GM18867 (cell line): ENCODE data around the gene LY6G5C.
"Not testable (repeated sequence)": the region's sequence is repeated elsewhere in the genome, so short reads cannot be mapped to it uniquely, and the experiment has no call there.

ENCODE experiments used
- ATAC-seq: cut with Tn5 transposase; IDR thresholded peaks from one replicate; pipeline ENCODE4 v1.9.1; 2021; ENCODE audit warnings: mild to moderate bottlenecking, moderate library complexity; ENCODE audit not compliant: unreplicated experiment

Gene LY6G5C

DNA sequence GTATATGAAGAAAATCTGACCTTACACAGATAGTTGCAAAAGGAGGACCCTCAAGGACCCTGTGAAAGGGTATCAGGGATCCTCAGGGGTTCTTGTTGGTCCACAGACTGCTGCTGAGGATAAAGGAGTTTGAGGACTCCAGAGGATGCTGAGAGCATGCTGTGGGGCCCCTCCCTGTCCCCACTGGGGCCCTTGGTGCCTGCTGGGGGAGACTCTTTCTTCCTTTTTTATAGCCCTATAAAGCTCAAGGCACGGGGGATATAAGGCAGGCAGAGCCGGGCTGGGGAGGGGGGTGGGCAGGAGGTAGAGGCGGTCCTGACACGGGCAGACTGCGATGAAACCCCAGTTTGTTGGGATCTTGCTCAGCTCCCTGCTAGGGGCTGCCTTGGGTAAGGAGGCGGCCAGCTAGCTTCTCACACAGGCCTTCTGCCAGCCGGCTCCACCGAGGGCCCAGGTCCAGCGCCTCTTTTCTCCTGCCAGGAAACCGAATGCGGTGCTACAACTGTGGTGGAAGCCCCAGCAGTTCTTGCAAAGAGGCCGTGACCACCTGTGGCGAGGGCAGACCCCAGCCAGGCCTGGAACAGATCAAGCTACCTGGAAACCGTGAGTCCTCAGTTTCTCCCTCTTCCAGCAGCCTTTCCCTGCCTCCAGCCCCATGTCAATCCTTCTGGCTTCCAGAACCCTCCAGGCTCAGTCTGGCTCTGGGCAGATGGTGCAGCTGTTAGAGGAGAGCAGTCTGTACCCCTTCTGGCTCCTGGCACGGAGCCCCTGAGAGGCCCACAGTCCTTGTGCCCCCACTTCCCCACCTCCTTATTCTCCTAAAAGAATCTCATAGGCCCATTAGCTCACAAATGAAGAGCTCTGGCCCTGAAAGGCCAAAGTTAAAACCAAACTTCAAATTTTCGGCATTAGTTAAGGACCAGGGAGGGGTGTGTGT, 34.4 kb upstream of the LY6G5C start, which contains the start of gene LY6G6D:
LY6G6D (plus strand) TSS at position 327 of the 937 bp plus-strand sequence; CDS start at position 335, 8 bp downstream.
- no peak for ATAC-seq

DNA sequence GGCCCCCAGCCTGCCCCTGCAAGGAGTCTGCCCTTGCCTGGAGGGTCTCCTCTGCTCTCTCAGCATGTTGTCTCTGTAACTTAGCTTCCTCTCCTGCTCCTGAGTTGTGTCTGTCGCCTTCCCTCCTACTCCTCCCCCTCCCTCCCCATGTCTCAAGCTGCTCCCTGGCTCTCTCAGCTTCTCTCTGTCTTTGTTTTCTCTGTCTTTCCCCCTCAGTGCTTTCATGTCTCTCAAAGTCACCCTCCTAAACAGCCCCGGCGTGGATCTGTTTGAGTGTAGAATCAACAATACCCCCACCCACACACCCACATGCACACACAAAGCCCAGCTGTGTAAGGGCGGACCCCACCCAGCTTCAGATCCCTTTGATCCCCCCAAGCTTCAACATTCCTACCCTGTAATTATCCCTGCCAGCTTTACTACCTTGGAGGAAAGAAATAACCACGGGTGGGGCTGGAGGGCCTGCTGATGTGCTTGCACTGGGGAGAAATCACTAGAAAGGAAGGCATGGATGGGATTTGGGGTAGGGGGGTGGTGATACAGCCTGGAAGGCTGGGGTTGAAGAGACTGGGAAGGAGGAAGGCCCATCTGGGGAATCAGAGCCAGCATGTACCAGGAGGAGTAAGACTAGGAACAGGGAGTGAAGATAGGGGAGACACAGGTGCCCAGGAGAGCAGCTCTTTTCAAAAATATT, 33.3 kb upstream of the LY6G5C start:
- ATAC-seq: no peak

DNA sequence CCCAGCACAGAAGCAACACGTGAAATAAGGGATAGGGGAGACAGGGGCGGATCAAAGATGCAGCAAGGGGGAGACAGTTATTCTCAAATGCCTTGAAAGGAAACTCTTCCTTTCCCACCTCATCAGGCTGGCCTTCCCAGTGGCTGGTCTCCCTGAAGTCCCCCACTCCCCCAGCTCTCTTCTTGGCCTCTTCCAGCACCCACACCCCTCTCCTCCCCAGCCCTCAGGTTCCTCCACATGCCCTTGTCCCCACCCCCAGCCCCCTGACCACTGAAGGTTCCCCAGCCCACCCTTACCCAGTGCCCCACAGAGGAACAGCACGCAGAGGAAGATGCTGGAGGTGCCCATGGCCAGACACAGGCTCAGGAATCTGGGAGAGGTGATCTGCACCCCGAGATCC, 32.6 kb upstream of the LY6G5C start:
- no peak for ATAC-seq

DNA sequence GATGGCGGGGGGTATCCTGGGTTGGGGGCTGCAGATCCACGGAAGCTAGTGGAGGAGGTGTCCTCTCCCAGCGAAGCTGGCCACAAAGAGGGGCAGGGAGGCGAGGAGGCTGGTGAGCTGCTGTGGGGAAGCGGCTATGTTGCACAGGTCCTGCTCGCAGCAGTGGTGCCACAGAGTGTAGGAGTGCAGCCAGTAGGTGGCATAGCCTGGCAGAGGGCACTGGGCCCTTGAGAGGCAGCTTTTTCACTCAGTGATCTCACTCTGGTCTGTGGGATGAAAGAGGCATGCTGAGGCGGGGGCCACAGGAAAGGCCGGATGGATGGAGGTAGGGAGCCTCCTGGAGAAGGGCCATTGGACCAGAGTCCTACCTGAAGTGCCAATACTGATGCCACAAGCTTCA, 31.4 kb upstream of the LY6G5C start:
- no peak for ATAC-seq

DNA sequence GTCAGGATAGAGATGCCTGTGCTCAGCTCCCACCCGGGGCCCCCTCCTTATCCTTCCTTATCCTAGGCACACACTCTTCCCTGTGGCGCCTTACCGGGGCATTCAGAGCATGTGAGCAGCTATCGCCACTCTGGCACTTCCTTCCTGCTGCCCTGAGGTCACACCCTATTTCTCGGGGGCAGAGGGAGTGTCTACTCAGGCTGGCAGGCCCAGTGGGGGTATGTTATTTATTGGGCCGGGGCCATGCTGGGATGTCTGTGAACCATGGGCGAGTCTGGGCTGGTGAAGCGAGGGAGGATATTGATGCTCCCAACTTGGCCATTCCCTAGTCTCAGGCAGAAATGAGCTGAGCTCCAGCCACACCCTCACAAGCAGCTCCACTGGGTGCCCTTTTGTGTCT, 30.4 kb upstream of the LY6G5C start:
- ATAC-seq: no peak

DNA sequence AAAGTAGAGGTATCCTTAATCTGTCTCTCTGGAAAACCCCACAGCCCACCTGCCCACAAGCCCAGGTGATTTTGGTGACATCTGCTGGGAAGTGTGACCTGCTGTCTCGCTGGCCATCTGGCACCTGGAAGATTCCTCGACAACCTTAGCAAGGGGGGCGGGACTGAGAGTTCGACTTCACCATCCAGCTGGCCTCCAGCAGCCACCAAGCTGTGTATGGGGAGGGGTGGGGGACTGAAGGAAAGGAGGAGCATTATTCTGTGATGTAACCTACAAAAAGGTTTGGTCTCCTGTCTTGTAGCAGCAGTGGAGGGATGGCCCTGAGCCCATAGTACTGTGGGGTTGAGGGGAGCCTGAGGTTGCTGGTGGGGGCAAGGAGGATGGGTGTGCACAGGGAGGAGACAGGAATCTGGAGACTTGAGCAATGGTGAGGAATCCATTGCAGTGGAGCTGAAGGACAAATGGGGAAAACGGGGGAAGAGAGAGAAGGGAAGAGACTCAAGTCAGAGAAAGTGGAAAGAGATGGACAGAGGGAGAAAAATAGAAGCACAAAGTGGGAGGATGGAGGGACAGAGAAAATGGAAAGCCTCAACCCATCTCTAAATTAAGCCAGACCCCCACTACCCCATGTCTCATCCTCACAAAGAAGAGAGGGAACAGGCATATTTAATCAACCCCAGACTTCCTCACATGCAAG, 29.8 kb upstream of the LY6G5C start:
- no peak for ATAC-seq

DNA sequence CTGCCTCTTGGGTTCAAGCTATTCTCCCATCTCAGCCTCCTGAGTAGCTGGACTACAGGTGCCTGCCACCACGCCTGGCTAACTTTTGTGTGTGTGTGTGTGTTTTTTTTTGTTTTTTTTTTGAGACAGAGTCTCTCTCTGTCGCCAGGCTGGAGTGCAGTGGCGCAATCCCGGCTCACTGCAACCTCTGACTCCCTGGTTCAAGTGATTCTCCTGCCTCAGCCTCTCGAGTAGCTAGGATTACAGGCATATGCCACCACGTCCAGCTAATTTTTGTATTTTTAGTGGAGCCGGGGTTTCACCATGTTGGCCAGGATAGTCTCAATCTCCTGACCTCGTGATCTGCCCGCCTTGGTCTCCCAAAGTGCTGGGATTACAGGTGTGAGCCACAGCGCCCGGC, 28.3 kb upstream of the LY6G5C start:
- not testable (repeated sequence) for ATAC-seq

DNA sequence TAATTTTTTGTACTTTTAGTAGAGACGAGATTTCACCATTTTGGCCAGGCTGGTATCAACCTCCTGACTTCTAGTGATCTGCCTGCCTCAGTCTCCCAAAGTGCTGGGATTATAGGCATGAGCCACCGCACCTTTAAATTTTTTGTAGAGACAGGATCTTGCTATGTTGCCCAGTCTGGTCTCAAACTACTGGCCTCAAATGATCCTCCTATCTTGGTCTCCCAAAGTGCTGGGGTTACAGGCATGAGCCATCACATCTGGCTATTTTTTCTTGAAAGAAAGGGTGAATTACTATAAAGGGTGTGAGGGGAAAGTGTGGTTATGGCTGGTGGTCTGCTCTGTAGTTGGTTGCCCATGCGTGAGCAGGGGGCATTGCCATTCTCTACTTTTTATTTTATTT, 27.4 kb upstream of the LY6G5C start:
- ATAC-seq: no peak

DNA sequence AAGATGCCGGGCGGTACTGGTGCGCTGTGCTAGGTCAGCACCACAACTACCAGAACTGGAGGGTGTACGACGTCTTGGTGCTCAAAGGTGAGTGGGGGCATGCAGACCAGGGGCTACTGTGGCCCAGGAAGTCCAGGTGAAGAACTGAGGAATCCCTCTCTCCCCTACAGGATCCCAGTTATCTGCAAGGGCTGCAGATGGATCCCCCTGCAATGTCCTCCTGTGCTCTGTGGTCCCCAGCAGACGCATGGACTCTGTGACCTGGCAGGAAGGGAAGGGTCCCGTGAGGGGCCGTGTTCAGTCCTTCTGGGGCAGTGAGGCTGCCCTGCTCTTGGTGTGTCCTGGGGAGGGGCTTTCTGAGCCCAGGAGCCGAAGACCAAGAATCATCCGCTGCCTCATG, 26.8 kb upstream of the LY6G5C start:
- ATAC-seq: no peak

DNA sequence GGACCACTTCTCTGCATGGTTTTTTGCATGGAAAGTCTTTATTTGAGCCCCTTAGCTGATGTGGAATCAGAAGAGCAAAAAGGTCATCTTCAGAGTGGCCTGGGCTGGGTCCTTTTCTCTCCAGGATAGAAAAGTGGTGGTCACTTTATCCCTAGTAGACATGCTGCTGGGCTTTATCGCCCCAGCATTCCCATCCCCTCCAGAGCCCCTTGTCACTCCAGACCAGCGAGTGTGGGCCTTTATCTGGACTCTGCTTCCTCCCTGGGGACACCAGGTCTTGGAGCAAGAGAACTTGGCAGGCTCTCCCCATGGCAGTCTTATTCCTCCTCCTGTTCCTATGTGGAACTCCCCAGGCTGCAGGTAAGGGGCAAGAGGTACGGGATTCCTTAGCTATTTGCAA, 25.7 kb upstream of the LY6G5C start, which contains the start of gene LY6G6F:
LY6G6F (plus strand) TSS at position 268 of the 400 bp plus-strand sequence; CDS start at position 309, 41 bp downstream.
- no peak for ATAC-seq

DNA sequence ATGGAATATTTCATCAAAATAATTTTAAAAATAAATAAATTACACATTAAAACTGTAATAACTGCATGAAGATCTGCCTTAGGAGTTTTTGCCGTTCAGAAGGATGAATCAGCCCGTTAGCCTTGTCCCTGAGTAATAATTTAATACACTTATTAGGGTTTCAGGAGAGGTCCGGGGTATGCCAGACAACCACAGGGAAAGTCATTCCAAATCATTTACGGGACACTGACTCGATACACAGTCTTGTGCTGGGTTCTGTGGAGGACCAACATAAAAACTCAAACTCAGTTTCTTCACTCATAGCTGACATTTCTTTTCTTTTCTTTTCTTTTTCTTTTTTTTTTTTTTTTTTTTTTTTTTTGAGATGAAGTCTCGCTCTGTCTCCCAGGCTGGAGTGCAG, 25.1 kb upstream of the LY6G5C start:
- ATAC-seq: no peak

DNA sequence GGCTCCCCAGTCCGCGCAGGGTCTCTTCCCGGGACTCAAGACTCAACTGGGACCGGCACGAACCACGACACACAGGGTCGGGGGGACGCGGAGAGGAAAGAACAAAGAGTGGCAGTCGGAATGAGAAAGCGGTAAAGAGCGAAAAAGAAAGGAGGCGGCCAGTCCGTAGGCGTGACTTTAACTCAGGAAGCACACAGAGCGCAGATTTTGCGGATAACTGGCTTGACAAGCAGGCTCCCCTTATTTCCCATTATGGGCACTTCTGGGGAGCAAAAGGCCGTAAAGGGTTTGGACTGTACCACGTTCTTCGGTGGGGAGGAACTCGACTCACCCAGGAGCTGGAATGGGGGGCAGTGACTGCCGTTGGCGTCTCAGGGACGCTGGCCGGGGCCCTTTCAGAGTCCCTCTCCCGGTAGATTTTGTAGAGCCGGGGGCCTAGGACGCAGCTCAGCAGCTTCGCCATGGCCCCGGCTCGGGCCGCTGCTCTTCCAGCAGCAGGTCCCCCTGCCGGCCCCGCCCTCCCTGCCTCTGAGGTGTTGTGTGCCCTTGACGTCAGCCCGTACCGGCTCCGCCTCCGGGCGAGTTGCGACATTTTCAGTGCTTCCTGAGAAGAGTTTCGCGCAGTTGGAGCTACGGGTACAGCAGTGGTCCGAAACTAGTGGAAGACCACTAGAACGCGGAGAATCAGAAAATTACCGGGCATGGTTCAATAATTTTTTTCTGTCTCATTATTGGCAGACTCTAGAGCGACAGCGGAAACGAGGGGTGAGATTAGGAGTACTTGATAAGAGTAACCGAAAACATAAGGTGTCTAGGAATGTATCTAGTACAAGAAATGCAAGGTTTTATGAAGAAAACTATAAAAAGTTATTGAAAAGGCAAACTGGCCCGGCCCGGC, 22.2 kb upstream of the LY6G5C start, which contains the start of gene ABHD16A:
ABHD16A (minus strand) TSS at position 506 of the 898 bp plus-strand sequence; CDS start at position 463, 43 bp downstream.
- peak; percentile 89 for ATAC-seq

DNA sequence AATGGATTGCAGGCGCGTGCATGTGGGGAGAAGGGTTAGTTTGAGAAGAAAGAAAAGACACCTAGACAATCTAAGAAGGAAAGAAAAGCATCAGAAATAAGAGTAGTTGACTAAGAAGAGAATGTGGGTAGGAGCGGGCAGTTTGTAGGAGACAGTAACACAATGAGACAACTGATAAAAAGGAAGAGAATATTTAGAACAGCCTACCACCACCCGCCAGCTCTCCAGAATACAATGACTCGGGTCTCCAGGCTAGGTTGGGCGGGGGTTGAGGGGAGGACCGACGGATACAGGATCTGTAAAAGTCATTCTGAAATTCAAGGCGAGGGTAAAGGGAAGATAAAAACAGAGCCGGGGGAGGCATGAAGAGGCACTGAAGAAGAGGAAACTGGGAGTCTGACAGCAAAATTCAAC, 21.5 kb upstream of the LY6G5C start:
- peak; percentile 3 for ATAC-seq

DNA sequence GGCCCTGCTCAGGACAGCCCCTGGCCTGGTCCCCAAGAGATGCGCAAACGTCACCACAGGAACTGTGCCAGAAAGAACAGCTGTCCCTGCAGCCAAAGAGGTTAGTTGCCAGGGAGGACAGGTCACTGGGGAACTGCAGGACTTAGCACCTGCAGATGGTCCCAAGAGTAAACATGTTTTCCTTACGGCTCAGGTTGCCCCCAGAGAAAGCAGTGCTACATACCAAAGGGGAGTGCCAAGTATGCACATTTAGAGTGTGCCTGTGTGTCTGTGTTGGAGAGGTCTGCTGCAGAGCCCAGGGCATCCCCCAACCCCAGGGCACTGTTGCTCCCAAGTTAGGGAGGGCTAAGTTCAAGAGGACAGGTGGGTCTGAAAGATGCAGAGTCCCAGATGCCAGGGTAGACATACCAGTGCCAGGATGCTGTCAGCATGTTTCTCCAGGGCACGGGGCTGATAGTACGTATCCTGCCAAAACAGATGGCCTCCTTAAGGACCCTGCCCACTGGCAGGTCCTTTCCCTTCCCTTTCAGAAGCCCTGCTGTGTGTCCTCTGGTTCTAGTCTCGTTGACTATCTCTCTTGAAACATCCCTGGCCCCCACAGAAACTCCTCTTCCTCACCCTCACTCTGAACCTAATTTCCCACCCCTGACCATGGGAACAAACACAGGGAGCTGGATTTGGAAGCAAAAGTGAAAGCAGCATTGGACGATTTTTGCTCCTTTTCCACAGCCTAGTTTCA, 21.0 kb upstream of the LY6G5C start:
- no peak for ATAC-seq

DNA sequence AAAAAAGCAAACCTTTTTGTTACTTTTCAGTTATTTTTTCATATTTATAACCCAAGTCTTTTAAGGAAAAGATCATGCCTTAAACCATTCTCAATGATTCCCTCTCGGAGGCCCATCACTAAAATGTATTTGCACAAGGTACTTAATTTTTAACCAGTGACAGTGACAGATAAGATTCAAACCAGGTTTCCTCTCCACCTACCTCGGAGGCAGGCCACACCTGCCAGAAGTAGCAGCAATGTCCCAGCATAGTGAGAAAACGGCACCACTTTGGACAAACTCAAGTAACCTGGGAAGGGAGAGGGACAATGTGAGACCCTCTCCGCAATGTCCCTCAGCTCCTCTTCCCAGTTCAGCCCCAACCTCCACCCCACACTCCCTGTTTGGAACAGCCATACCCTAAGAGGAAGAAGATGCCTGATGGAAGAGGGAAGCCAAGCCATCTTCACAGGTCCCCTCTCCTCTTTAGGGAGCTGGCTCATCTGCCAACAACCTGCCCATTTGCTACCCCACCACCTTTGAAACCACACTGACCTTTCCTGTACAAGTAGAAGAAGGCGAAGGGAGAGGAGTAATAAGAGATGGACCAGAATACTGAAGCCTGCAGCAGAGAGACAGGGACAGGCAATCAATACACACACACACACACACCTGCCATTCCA, 20.0 kb upstream of the LY6G5C start:
- no peak for ATAC-seq

DNA sequence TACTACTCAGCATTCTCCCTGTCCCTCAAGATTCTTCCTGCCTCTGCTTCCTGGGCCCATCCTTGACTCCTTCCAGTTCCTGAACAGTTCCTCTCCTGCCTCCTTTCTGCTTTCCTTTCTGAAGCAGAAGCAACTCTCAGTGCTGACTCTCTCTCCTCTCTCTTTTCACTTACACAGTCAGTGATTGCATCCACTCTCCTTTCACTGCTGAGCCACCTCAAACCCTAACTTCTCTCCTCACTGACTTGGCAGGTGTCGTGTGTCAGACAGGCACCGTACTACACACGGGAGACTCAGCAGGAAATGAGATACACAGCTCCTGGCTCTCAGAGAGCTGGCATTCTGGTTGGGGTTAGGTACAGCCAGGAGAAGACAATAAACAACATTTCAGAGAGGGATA, 16.7 kb upstream of the LY6G5C start:
- ATAC-seq: no peak

DNA sequence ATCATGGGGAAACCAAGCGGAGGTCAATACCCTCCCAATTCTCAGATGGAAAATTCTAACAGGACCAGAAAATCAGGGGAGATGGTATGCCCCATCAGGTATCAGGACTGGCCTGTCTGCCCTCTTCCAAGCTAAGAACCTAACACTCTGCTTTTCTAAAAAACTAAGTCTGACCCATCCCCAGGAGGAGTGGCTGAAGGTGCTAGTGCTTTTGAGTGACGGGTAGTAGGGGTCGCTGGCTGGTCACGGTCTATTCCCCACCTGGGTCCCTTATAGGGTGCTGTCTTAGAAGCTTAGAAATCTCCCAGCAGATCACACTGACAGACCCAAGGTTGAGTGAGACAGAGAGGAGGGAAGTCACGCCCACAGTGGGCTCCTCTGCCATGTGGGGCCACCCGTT, 12.7 kb upstream of the LY6G5C start:
- no peak for ATAC-seq

DNA sequence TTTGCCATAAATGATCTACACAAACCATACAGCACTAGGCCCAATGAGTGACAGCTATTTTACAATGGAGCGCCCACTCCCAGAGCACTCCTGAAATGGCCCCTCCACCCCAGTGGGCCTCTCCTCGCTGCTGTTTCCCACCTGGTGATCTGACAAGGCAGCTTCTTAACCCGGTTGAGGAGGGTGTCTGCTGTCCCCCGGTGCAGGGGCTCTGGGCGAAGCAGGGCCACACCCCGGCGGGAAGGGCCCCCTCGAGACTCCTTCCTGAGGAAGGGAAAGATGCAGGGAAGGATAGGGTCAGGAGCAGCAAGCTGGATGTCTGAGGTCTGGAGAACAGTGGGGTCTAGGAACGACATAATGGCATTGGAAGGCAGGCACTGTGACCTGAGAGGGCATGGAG, 12.0 kb upstream of the LY6G5C start:
- no peak for ATAC-seq

DNA sequence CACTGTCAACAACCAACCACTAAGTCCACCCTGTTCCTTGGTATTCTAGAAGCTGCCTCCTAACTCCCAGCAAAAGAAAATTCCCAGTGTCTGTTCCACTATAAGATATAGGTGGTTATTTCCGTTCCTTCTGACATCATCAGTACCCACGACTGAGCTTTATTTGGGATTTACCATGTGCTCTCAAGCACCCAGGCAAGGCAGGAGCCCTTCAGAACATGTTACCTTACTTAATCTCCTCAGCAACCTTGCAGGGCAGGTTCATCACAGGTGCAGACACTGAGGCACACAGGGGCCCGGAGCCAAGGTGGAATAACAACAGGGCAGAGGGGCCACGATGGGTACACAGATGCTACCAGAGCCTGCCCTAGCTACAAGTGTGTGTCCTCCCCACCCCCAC, 11.5 kb upstream of the LY6G5C start:
- no peak for ATAC-seq
